NK-92 (cell line): ENCODE results near the gene DYNC2H1.
"Not testable (repeated sequence)": the region's sequence is repeated elsewhere in the genome, so short reads cannot be mapped to it uniquely, and the experiment has no call there.

Source experiments
- DNase-seq: peaks from one replicate; lab custom pipeline; 2025; ENCODE audit not compliant: unreplicated experiment; lab: John Stamatoyannopoulos, UW

The DYNC2H1 gene

GRCh38 chr11:103368145-103368544 is 258.9 kb downstream of the DYNC2H1 start:
- DNase-seq: no peak

GRCh38 chr11:103370076-103370475 is 260.9 kb downstream of the DYNC2H1 start:
- DNase-seq: no peak

GRCh38 chr11:103372906-103373305 is 263.7 kb downstream of the DYNC2H1 start:
- DNase-seq: no peak

- DNase-seq: not testable (repeated sequence)
Measured at GRCh38 chr11:103374227-103374626, 265.0 kb downstream of the DYNC2H1 start.

- DNase-seq: no peak
Measured at GRCh38 chr11:103378931-103379330, 269.7 kb downstream of the DYNC2H1 start.

- DNase-seq: no peak
Measured at GRCh38 chr11:103380031-103380430, 270.8 kb downstream of the DYNC2H1 start.

- no peak for DNase-seq
Measured at GRCh38 chr11:103384652-103385051, 275.4 kb downstream of the DYNC2H1 start.

- DNase-seq: no peak
Measured at GRCh38 chr11:103395612-103396011, 286.4 kb downstream of the DYNC2H1 start.

- DNase-seq: no peak
Measured at GRCh38 chr11:103396237-103396636, 287.0 kb downstream of the DYNC2H1 start.

GRCh38 chr11:103397369-103397768 is 288.1 kb downstream of the DYNC2H1 start:
- DNase-seq: no peak

- no peak for DNase-seq
Measured at GRCh38 chr11:103398829-103399228, 289.6 kb downstream of the DYNC2H1 start.

- DNase-seq: no peak
Measured at GRCh38 chr11:103406357-103406756, 297.1 kb downstream of the DYNC2H1 start.

GRCh38 chr11:103407641-103408040 is 298.4 kb downstream of the DYNC2H1 start:
- DNase-seq: no peak

GRCh38 chr11:103413266-103413888 is 304.2 kb downstream of the DYNC2H1 start:
- no peak for DNase-seq

- no peak for DNase-seq
Measured at GRCh38 chr11:103418014-103418413, 308.8 kb downstream of the DYNC2H1 start.

- no peak for DNase-seq
Measured at GRCh38 chr11:103420593-103420992, 311.4 kb downstream of the DYNC2H1 start.

GRCh38 chr11:103433386-103434072 is 324.3 kb downstream of the DYNC2H1 start:
- DNase-seq: no peak

- no peak for DNase-seq
Measured at GRCh38 chr11:103434073-103434411, 324.8 kb downstream of the DYNC2H1 start.

- no peak for DNase-seq
Measured at GRCh38 chr11:103436131-103436770, 327.0 kb downstream of the DYNC2H1 start.

- no peak for DNase-seq
Measured at GRCh38 chr11:103441021-103441420, 331.8 kb downstream of the DYNC2H1 start.

GRCh38 chr11:103448966-103449365 is 339.7 kb downstream of the DYNC2H1 start:
- DNase-seq: no peak

- DNase-seq: no peak
Measured at GRCh38 chr11:103450241-103450640, 341.0 kb downstream of the DYNC2H1 start.
